Activated CD8-positive, alpha-beta memory T cell treated with anti-CD3 and anti-CD28 coated beads for 48 hours (primary cell): ENCODE data around the gene CHRNA4.
"Not testable (repeated sequence)": the region's sequence is repeated elsewhere in the genome, so short reads cannot be mapped to it uniquely, and the experiment has no call there.

ENCODE experiments used
- DNase-seq, 3 experiments: peaks; one replicate each; pipeline ENCODE4 v3.0.0-alpha.2; 2020; ENCODE audit warnings: low read depth in 2 of 3, low spot score in 2 of 3

CHRNA4 gene

DNA sequence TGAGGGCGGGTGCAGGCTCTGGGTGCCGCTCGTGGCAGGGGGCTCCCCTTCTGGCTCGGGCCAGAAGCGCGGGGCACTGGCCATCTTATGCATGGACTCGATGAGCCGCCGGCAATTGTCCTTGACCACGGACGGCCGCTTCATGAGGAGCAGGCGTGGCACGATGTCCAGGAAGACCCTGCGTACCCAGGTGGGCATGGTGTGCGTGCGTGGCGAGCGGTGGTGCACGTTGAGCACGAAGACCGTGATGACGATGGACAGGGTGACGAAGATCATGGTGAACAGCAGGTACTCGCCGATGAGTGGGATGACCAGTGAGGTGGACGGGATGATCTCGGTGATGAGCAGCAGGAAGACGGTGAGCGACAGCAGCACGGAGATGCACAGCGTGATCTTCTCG lies 11.0 kb downstream of the CHRNA4 start:
- DNase-seq = no peak

DNA sequence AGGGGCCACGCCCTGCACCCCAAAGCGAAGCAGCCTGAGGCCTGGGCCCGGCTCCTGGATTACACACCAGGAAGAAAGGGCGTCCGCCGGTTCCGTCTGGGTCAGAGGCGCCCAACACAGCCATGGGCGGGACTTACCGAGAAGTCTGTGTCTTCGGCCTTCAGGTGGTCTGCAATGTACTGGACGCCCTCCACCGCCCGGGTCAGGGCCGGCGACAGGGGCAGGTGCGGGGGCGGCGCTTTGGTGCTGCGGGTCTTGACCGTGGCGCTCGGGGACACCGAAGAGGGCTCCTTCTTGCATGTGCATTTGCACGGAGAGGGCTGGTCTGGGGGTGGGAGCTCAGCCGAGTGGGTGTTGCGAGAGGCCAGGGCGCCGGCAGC lies 11.6 kb downstream of the CHRNA4 start:
- no peak for DNase-seq

DNA sequence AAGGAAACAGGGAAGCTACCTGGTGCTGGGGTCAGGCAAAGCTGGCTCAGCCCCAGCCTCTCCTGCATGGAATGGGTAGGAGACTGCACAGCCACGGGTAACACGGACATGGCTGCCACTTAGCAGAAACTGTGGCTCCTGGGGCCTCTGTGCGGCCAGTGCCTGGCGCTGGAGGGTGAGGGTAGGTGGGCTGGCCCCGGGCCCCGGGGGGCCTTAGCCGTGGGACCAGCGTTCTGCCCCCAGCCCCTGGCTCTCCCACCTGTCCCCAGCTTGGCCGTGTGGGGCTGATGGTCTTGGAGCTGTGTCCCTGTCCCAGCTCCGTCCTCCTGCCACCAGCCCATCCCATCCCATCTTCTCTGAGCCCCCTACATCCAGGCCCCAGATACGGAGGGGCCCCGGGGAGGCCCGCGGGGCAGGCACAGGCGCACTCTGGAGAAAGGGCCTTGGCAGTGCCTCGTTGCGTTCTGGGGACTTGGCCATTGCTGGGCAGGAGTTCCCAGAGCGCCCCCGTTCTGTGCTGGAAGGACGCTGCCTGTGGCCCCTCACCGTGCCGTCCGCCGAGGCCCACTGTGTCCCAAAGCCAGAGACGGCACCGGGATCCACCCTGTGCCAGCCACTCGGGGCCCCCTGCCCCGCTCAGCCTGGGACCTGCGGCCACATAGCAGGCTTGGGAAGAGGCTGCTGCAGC lies 12.2 kb downstream of the CHRNA4 start:
- DNase-seq = no peak

DNA sequence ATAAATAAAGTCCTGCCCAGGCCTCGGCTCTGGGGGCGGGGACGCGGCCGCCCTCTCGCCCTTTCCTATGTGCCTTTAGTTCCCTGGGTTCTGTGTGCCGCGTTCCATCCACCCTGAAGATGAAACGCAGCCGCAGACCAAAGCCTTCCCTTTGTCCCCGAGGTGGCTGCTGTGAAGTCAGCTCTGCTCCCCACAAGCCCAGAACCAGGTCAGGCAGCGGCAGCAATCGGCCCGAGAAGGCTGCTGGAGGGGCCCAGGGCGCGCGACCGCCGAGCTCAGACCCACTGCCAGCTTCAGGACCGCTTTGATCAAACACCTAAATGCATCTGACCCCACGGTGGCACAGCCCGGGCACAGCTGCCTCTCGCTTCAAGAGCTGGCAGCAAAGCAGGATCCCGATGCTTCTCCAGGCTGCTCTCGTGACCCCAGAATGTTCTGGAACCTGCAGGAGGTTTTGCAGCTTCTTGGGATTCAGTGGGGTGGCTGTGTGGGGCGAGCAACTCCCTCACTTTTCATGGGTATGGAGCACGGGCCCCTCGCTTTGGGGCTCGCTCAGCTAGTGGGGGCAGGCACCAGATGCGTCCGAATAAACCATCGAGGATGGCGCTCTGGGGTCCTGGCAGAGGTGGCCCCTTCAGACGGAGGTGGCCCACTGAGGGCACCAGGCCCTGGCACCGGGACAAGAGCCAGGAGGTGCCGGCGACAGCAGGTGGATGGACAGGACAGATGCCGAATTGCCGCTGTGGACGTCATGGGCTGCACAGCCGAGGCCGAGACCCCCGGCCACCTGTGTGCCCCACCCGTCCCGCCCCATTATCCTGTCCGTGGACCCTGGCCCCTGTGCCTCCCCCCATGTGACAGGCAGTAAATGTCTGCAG lies 13.0 kb downstream of the CHRNA4 start:
- no peak for DNase-seq

DNA sequence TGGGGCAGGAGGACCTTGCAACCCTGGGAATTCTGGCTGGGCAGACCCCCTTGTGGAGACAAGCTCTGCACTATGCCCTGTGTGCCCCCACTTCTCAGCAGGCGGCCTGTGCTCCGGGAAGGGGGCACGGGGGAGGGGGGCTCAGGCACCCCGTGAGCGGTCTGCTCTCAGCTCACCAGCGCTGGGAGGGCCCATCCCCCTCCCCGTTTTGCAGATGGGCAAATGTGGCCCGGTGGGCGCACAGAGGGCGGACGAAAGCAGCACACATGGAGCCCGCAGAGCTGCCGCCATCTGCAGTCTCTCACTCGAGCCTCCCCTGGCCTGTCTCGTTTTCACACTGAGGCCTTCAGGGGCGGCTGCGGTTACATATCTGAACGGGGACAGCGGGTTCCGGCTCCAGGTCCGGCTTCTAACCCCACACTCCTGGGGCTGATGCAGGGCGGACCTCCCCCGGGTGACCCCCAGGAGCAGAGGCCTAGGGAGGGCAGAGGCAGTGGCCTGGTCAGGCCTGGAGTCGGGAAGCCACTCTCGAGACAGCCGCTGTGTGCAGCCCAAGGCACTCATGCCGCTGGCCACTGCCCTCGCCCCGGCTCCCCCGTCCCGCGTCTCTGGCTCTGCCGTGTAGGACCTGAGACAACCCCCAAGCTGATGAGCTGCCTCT lies 13.9 kb downstream of the CHRNA4 start:
- no peak for DNase-seq

DNA sequence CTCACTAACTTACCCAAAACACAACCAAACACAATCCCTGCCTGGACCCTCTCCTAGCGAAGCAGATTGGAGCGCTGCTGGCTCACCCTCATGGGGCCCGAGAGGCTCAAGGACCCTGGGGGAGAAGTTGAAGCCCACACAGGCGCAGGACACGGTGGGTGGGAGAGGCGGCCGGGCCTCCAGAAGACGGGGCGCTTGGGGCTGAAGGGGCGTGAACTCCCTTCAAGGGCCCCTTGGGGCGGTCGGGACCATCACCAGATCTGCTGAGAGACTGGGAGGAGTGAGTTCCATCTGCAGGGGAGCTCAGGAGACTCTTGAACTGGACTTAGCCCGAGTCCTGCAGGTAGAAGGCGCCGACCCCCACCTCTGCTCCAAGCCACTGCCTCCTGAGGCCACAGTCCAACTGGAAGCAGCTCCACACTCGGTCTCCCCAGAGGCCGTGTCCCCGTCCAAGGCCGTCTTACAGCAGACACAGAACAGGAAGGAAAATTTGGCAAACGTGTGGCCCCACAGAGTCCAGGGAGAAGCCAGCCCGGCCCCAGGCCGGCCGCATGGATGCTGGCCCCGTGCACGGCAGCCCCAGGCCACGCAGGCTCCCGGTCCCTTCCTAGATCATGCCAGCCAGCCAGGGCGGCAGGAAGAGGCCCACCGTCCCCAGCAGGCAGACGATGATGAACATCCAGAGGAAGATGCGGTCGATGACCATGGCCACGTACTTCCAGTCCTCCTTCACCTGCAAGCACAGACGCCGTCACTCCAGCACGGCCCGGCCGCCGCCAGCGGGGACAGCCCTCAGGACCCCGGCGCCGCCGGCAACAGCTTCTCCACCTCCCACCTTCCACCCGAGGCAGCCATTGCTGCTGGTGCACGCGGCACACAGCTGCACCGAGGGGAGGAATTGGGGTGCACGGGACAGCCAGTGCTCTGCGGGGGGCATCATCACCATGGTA lies 14.7 kb downstream of the CHRNA4 start:
- DNase-seq = no peak

DNA sequence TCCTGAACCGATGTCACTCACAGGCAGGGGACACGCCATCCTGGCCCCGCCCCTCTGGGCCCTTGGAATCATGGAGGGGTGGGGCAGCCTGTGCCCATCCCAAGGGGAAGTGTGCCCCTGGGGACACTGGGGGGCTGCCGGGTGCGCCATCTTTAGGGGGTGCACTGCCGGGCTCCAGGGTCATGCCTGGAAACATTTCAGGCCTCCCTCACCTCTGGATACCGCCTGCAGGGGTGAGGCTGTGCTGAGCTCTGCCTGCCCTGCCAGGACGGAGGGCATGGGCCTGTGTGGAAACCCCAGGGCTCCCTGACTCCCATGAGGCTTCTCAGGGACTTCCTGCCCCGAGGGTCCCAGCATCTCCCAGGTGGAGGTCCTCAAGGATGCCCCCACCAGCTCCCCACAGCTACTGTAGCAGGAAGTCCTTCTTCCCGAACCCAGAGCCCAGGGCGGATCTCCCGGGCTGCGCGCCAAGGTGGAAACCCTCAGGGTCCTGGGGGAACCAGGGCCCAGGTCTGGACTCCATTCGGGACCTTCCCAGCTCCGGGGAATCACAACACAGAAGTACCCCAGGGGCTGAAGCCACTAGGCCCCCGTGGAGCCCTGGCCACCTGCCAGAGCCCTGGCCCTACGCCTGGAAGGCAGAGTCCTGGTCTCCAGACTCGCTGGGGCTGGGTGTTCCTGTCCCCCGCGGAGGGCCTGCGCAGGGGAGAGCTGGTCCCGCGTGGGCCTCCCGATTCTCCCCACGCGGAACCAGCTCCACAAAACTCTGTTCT lies 15.6 kb downstream of the CHRNA4 start:
- no peak for DNase-seq

DNA sequence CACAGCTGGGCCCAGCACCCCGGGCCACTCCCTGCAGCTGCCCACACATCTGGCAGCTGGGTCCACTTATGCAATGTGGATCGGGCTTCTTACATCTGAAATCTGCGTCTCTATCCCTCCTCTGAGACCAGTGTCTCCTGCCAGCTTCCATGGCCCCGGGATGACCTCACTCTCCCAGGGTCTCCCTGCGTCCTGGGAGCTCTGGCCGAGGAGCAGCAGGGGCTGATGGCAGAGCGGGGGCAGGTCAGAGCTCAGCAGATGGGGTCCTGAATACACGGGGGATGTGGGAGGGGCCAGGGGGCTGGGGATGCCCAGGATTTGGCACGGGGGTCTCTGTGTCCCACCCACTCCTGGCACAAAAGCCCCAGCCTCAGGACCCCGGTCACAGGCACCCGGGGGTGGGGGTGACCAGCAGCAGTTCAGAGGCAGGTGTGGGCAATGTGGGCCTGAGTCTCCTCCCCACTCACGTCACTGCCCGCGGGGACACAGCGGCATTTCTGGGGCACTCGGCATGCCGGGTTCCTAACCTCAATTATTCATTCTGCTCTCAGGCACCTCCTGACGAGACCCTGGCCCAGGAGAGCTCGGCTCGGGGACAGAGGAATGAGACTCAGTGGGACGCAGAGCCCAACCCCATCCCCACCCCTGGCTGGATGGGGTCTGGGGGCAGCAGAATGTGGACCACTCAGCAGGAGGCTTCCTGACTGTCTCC lies 16.4 kb downstream of the CHRNA4 start:
- no peak for DNase-seq

DNA sequence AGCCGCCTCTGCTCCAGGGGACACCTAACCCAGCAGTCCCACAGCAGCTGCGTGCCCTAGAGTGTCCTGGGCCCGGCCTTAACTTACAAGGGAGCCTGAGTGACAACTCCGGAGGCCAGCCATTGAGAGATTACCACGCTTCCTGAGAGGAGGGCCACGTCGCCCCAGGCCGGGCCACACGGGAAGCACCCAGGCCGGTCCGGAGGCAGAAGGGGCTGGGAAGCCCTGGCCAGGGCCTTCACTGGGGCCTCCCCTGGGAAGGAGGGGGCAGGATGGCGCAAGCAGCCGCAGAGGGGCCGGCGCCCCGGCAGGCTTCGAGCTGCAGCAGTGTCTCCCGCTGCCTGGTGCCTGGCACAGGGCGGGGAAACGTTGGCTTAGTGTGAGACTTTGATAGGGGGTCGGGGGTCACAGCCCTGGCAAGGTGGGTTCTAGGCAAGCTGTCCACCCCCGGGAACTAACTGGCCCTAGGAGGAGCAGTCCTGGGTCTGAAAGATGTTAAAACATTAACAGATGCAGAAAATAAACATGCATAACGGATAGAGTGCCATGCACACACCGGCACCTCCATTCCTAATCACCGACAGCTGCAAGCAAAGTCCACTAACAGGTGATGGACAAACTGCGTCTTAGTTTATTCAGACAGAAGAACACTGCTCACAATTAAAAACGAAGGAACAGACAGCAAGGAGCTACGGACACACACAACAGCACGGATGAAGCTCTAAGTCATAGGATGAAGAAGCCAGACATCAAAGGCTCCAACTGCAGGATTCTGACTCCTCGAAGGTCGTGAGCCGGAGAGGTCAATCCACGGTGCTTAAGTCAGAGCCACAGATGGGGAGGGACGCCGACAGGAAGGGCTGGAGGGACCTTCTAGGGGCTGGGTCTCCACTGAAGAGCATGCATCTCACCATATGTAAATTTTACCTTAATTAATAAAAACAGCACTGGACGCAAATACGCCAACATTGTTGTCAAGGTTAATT lies 17.4 kb downstream of the CHRNA4 start:
- no peak for DNase-seq

DNA sequence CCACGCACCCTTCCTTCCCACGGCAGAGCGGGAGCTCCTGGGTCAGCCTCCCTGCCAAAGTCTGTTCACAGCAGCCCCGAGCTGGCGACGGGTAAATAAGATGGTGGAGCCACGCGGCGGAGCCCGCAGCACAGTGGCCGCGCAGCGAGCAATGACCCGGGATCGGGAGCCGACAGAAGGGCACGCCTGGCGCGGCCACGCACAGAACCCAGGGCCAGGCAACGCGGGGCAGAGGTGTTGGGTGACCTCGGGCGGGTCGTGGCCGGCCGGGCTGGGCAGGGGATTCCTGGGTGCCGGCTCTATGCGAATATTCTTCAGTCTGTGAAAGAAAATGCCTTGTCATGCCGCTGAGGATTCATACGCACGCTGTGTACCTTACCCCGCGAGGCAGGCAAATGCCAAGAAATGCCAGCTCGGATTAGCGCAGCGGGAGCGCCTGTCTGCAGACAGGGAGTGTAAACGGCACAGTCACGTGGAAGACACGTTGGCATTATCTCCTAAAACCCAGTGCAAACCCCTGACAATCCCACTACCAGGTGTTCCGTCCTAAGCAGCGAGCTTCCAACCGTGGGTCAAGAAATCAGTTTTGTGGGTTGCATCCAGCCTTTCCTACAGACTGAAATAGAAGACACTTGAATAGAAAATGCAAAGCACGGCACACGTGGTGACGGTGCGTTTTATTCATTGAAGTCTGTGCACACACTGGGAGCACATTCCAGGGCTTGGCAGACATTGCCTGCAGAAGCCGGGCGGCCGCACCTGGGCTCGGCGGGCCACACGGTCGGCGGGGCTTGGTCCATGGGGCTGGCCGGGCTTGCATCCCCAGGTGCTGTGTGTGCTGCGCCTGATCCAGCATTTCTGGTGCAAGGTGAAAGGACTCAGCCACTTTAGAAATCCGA lies 18.3 kb downstream of the CHRNA4 start:
- no peak for DNase-seq

DNA sequence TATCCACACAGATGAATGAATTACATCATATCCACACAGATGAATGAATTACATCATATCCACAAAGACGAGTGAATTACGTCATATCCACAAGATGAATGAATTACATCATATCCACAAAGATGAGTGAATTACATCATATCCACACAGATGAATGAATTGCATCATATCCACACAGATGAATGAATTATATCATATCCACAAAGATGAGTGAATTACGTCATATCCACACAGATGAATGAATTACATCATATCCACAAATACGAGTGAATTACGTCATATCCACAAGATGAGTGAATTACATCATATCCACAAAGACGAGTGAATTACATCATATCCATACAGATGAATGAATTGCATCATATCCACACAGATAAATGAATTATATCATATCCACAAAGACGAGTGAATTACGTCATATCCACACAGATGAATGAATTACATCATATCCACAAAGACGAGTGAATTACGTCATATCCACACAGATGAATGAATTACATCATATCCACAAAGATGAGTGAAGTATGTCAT lies 20.9 kb downstream of the CHRNA4 start:
- not testable (repeated sequence) for DNase-seq

DNA sequence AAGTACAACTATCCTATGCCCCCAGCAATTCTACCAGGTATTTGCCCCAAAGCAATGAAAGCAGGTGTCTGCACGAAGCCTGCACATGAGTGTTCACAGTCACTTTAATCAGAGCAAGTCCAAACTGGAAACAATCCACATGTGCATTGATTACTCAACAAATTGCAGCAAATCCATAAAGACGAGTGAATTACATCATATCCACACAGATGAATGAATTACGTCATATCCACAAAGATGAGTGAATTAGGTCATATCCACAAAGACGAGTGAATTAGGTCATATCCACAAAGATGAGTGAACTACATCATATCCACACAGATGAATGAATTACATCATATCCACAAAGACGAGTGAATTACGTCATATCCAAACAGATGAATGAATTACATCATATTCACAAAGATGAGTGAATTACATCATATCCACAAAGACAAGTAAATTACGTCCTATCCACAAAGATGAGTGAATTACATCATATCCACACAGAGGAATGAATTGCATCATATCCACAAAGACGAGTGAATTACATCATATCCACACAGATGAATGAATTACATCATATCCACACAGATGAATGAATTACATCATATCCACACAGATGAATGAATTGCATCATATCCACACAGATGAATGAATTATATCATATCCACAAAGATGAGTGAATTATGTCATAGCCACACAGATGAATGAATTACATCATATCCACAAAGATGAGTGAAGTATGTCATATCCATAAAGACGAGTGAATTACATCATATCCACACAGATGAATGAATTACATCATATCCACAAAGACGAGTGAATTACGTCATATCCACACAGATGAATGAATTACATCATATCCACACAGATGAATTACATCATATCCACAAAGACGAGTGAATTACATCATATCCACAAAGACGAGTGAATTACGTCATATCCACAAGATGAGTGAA lies 21.7 kb downstream of the CHRNA4 start:
- DNase-seq = not testable (repeated sequence)

DNA sequence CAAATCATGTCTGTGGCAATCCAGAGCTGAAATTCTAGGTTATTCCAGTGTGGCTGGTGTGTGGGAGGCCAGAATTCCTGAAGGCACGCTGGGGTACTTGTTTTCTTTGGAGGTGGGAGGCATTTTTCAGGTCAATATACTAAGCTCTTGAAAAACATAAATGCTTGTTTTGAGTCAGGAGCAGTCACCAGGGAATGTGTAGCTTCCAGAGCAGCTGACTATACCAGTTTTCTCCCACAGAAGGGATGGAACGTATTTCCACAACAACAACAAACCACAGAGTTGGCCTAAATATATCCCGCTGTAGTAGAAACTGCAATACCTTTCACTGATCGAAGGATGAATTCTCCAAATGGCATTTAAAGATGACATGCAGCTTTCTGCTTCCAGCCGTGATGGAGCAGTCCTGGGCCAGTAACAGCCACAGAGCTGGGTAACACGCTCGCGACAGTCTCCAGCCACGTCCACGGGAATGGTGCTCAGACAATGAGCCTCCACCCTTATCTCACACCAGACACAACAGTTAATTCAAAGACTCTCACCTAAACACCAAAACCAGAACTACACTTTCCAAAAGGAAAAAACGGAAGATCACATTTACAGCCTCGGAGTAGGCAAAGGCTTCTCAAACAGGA lies 23.2 kb downstream of the CHRNA4 start:
- no peak for DNase-seq

DNA sequence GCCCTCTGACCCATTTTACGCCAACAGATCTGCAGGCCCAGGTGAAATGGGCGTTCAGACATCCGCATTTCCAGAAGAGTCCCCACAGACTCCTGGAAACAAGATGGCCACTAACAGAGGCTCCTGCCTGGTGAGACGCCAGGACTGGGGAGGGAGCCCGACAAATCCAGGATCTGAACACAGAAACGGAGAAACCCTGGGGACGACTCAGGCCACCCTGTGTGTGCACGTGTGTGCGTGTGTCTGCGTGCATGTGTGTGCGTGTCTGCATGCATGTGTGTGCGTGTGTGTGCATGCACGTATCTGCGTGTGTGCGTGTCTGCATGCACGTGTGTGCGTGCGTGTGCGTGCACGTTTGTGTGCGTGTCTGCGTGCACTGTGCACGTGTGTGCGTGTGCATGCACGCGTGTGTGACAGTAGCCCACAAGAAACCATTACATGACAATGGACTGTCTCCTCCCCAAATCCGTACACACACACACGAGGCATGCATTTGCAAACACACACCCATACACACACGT lies 24.9 kb downstream of the CHRNA4 start:
- DNase-seq = no peak

DNA sequence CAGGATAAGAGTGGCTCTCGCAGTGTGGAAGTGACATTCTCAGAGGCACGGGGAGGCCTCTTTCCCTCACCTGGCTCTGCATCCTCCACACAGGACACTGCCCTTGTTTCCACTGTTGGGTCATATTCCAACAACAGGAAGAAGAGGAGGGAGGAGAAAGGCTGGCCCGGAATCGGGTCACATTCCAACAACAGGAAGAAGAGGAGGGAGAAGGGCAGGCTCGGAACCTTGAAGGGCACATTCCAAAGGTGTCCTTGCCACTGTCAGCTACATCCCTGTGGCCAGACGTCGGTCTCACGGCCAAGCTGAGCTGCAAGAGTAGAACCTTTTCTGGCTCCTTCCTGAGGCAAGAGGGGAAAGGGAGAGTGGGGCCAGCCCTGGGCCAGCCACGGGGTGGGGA lies 25.4 kb downstream of the CHRNA4 start:
- DNase-seq = no peak
